Activated CD4-positive, alpha-beta T cell treated with anti-CD3 and anti-CD28 coated beads, Interleukin-2, amount 50 U/mL, for 4 hours (primary cell): ENCODE results near the gene CYP27C1.

ENCODE experiments used
- DNase-seq, 2 experiments: peaks; one replicate each; pipeline ENCODE4 v3.0.0-alpha.2; 2020

Gene CYP27C1

GRCh38 chr2:127146071-127146725 is 73.9 kb downstream of the CYP27C1 start:
- no peak for DNase-seq

- no peak for DNase-seq
Measured at GRCh38 chr2:127145280-127145895, 74.7 kb downstream of the CYP27C1 start.

- DNase-seq, result no peak
Measured at GRCh38 chr2:127143841-127144782, 76.0 kb downstream of the CYP27C1 start.

- no peak for DNase-seq
Measured at GRCh38 chr2:127142663-127143630, 77.2 kb downstream of the CYP27C1 start.

- DNase-seq, result no peak
Measured at GRCh38 chr2:127140538-127140937, 79.6 kb downstream of the CYP27C1 start.

GRCh38 chr2:127139766-127140165 is 80.3 kb downstream of the CYP27C1 start:
- DNase-seq, result no peak

- DNase-seq, result no peak
Measured at GRCh38 chr2:127138281-127138680, 81.8 kb downstream of the CYP27C1 start.

- DNase-seq, result no peak
Measured at GRCh38 chr2:127137741-127138140, 82.4 kb downstream of the CYP27C1 start.

- no peak for DNase-seq
Measured at GRCh38 chr2:127137225-127137624, 82.9 kb downstream of the CYP27C1 start.

GRCh38 chr2:127134833-127135830 is 85.0 kb downstream of the CYP27C1 start:
- no peak for DNase-seq

GRCh38 chr2:127134235-127134634 is 85.9 kb downstream of the CYP27C1 start:
- DNase-seq, result no peak
